Smooth muscle cell of the pulmonary artery (primary cell): ENCODE data around the gene MOSPD3. TPM values are rescaled to one million over a fixed set of nuclear protein-coding genes. Genes with fewer than 3 reads are reported as not detected.

ENCODE experiments used
- total RNA-seq: library from RNA; depleted of rRNA; stranded (reverse); fragments of >200 nt; gene quantifications from 2 replicates; pipeline ENCODE4 v1.2.3, GENCODE V29; 2014

Gene MOSPD3, protein sequence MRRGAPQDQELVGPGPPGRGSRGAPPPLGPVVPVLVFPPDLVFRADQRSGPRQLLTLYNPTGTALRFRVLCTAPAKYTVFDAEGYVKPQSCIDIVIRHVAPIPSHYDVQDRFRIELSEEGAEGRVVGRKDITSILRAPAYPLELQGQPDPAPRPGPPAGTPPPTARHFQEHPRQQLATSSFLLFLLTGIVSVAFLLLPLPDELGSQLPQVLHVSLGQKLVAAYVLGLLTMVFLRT
- total RNA-seq: 9.8 and 10.2 TPM in 2 replicates

DNA sequence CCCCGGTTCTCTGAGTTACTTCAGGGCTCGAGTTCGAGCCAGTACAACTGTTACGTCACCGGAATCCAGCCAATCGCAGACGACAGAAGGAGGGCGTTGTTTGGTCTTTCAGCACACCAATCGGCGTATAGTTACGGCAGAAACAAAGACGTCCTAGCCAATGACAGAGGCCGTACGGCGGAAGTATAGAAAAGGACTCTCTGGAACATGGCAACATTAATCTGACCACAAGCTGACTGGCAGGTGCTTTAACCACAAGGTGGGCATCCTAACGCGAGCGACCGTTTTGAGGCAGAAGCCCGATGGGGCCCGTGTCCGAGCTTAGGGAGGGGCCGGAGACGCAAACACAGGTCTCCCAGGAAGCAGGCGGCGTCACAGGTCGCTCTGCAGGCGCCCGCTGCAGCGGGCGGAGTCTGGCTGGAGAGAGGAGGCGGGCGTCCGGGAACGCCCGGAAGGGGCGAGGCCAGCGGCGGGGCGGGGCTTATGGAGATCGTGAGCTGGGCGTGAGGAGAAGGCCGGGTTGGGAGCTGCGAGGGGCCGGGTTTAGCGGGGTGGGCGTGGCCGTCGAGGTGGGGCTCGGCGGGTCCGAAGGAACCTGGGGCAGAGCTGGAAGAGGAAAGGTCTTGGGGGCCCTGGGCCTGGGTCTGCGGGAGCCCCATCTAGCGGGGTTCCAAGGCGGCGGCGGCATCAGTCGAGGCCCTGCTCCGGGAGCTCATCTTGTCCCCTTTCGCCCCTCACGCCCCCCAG is at the start of gene MOSPD3:
Gene MOSPD3, plus strand, starts transcription at position 558 of the 747 bp plus-strand sequence. CDS start 252 bp downstream, outside the sequence.

DNA sequence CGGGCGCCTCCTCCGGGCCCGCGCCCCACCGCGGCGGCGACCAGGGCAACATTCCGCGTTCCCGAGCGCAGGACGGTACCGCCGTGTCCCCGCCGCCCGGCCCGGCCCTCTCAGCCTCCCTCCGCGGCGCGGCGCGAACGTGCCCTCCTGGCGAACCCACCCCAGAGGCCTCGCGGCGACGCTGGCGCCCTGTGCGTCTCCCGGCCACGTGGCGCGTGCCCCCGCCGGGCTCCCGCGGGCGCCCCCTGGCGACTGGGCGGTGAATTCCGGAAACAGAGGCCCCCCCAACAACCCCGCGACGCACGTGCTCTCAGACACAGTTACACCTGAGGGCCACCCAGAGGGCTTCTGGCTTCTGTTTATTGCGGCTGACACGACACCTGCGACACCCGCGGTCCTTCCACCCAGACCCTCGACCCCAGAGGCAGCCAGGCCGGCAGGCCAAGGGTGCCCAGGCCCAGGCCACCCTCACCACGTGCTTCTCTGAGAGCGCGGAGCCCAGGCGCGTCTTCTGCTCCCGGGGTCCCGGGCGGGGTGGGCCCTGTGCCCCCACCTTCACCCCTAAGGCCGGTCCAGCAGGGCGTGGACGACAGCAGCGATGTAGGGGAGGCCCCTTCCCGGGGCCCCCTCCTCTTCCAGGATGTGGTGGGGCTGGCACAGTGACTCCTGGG is 38.5 kb upstream of the MOSPD3 start, which contains the start of gene SAP25:
Gene SAP25, minus strand, starts transcription at position 210 of the 671 bp plus-strand sequence. Its CDS starts 158 bp downstream, at position 52.

DNA sequence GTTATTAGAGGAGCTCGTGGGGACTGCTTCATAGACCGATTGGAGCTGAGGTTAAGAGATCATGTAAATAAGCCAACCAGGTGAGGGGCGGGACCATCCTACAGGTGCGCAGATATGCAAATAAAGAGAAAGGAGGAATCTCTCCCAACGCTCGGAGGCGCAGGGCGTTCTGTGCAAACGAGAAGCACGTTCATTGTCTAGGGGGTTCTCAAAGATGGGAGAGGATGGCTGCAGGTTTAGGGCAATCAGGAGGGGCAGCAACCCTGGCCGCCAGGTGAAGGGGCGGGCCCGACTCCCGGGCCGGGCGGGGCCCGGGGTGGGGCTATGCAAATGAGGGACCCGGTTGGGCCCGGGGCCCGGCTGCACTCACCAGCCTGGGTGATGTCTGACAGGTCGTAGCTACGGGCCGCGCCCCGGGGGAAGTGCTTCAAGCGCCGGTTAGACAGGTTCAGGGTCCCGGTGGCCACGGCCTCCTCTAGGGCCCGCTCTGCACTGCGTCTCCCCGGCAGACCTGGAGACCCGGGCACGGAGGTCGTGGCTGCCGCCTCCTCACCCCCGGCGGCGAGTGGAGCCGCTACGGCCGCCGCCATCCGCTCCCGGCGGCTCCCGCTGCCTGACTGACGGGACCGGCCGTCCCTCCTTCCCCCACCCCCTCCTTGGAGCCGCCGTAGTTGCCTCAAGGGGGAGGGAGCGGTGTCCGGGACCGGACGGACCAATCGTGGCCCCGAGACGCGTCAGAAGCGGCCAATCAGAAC is 26.7 kb upstream of the MOSPD3 start, which contains the start of gene LRCH4:
Gene LRCH4, minus strand, starts transcription at position 619 of the 755 bp plus-strand sequence. Its CDS starts 29 bp downstream, at position 590.

DNA sequence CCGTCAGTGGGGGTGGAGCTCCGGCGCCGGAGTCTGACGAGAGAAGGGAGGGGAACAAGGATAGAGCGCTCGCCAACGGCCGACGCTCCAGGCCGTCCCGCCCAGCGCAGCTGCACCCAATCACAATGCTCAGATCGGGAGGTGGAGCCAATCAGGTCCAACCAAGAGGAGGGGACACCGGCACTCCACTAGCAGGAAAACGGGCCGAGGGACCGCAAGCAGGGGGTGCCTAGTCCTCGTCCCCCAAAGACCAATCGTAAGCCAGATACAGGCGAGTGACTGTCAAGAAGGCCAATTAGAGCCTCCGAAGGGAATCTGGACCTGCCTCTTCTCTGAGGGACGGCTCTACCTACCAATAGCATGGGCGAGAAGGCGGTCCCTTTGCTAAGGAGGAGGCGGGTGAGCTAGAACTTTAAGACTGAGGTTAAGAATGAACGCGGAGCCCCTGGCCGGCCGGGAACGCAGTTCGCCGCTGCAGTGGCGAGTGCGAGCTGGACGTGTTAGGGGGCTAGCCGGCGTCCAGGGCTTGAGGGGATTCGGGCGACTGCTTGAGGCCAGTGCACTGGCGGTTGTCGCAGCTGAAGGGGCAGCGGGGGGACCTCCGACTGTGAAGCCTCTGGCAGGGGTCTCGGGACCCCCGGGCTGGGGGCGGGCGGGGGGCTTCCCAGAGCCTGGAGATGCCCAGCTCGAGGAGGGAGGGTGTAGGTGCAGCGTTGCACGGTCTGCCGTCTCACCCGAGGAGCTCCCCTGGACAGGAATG is 25.9 kb upstream of the MOSPD3 start, which contains the start of gene FBXO24:
Gene FBXO24, plus strand, starts transcription at position 63 of the 760 bp plus-strand sequence. Its CDS starts 298 bp downstream, at position 361.

DNA sequence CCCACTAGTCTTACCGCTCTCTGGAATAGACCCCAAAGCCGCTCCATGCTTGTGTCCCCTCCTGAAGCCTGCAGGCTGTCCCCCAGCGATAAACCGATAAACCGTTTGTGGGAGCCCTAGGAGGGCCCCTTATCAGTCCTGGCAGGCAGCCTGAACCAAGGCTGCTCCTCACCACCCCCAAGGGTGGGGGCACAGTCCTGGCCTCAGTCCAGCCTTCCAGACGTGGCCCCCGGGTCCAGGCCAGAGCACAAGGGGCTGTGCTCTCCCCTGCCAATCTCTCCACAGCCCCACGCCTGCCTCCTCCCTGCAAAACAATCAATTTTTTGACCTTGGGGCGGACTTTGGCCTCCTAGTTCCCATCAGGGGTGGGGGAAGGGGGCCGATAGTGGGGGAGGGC is 29.1 kb downstream of the MOSPD3 start, which contains the start of gene TFR2:
Gene TFR2, minus strand, starts transcription at position 90 of the 397 bp plus-strand sequence. Its CDS starts 43 bp downstream, at position 47.

DNA sequence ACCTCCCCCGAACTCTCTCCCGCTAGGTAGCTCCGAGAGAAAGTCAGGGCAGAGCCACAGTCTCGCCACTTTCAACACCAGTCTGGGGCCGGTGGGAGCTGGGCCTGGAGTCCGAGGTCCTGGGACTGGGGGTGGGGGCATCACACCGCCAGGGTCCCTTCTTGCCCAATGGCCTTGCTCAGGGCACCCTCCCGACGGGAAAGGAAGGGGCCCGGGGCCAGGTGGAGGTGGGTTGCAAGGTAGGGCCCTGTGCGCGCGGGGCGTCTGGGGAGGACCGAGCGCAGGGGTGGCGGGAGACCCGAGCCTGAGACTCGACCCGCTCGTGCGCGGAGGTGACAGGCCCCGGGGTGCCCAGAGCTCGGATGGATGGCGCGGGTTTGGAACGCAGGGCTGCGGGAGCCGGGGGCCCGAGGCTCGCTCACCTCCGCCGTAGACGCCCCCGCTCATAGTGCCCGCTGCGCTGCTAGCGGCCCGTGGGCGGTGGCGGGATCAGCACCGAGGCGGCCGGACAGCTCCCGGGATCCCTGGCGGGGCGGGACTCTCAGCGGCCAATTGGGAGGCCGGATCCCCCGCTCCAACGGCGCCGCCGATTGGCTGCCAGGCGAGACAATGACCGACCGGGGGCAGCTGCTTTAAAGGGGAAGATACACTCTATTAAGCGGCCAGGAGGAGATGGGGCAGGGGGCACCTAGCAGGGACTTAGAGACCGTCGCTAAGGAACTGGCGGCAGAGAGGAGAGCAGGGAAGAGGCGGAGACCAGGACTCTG is 43.8 kb downstream of the MOSPD3 start, which contains the start of gene ACTL6B:
Gene ACTL6B, minus strand, starts transcription at position 541 of the 767 bp plus-strand sequence. Its CDS starts 94 bp downstream, at position 447.

Other genes with a start within 250 kb of the MOSPD3 start
- gene PILRA, start 239.1 kb upstream of the MOSPD3 start, total RNA-seq: 0.26 TPM in 1 of 2 replicates, not detected in the other
- gene ZCWPW1, start 183.8 kb upstream of the MOSPD3 start, total RNA-seq: 1.0 and 1.4 TPM in 2 replicates
- 26.9 and 30.4 TPM in 2 replicates for gene MEPCE, start 182.7 kb upstream of the MOSPD3 start, total RNA-seq
- 11.1 and 14.1 TPM in 2 replicates for gene PPP1R35, start 176.0 kb upstream of the MOSPD3 start, total RNA-seq
- 0.65 and 0.96 TPM in 2 replicates for gene SPACDR, start 148.3 kb upstream of the MOSPD3 start, total RNA-seq
- gene TSC22D4, start 133.3 kb upstream of the MOSPD3 start, total RNA-seq: 20.6 and 21.5 TPM in 2 replicates
- gene NYAP1, start 128.6 kb upstream of the MOSPD3 start, total RNA-seq: 1.4 and 2.3 TPM in 2 replicates
- gene AGFG2, start 73.3 kb upstream of the MOSPD3 start, total RNA-seq: 5.6 and 6.9 TPM in 2 replicates
- 0.13 TPM in 1 of 2 replicates, not detected in the other for gene SAP25, start 38.6 kb upstream of the MOSPD3 start, total RNA-seq
- gene LRCH4, start 26.4 kb upstream of the MOSPD3 start, total RNA-seq: 9.7 and 11.7 TPM in 2 replicates
- 0.13 and 0.20 TPM in 2 replicates for gene FBXO24, start 26.2 kb upstream of the MOSPD3 start, total RNA-seq
- 167 and 207 TPM in 2 replicates for gene PCOLCE, start 10.2 kb upstream of the MOSPD3 start, total RNA-seq
- gene TFR2, start 29.0 kb downstream of the MOSPD3 start, total RNA-seq: 1.9 and 2.2 TPM in 2 replicates
- gene ACTL6B, start 43.9 kb downstream of the MOSPD3 start, total RNA-seq: not detected in 2 replicates
- 134 and 142 TPM in 2 replicates for gene GNB2, start 61.2 kb downstream of the MOSPD3 start, total RNA-seq
- gene GIGYF1, start 81.7 kb downstream of the MOSPD3 start, total RNA-seq: 12.6 and 18.8 TPM in 2 replicates
- 27.8 and 29.9 TPM in 2 replicates for gene POP7, start 93.6 kb downstream of the MOSPD3 start, total RNA-seq
- gene EPO, start 107.9 kb downstream of the MOSPD3 start, total RNA-seq: not detected in 2 replicates
- gene ZAN, start 121.1 kb downstream of the MOSPD3 start, total RNA-seq: not detected in 2 replicates
- 50.6 and 74.9 TPM in 2 replicates for gene EPHB4, start 215.0 kb downstream of the MOSPD3 start, total RNA-seq
- gene SLC12A9, start 240.2 kb downstream of the MOSPD3 start, total RNA-seq: 15.1 and 22.9 TPM in 2 replicates